ENCODE data around the gene FGF21. TPM values are rescaled to one million over a fixed set of nuclear protein-coding genes. Genes with fewer than 3 reads are reported as not detected.

Gene FGF21
- total RNA-seq, 1 donor from 2014 or later = not detected

GRCh38 chr19:48714759-48715675 lies 40.3 kb upstream of the FGF21 start:
- H3K36me3 ChIP-seq (ENCODE audit: insufficient read depth, low read length) = no peaks in the 10 kb centered on the region
- H3K4me2 ChIP-seq (ENCODE audit: low read length) = peak overlapping the region; percentile 94
- Mint-ChIP-seq H3K27ac (ENCODE audit: unreplicated experiment) (peak overlapping the region; percentile 77), H3K9me3 (ENCODE audit: unreplicated experiment) (no peaks in the 10 kb centered on the region), H3K36me3 (ENCODE audit: low read depth, unreplicated experiment) (peaks cover 7% of the 10 kb centered on the region), H3K4me3 (ENCODE audit: unreplicated experiment) (peak overlapping the region; percentile 83), H3K27me3 (ENCODE audit: low read depth, unreplicated experiment) (no peaks in the 10 kb centered on the region), H3K4me1 (ENCODE audit: low read depth, unreplicated experiment) (peaks cover 3% of the 10 kb centered on the region)
- peaks cover 24% of the 10 kb centered on the region for H3K4me1 ChIP-seq (ENCODE audit: insufficient read depth, low read length)
- FAIRE-seq (no peak), DNase-seq (ENCODE audit: low read depth) (no peak)
- peak overlapping the region; percentile 77 for H2AFZ ChIP-seq (ENCODE audit: low read depth, low read length)
- H4K20me1 ChIP-seq (ENCODE audit: insufficient read depth, low read length) = no peaks in the 10 kb centered on the region
- peak overlapping the region; percentile 56 for H3K27ac ChIP-seq (ENCODE audit: low read depth, low read length)
- H3K9ac ChIP-seq (ENCODE audit: low read length) = peak overlapping the region; percentile 86
- TF ChIP-seq EZH2 (IDR thresholded peaks at IDR 0.05; ENCODE audit: insufficient read depth, low read length) = no peak
- TF ChIP-seq CTCF (IDR thresholded peaks at IDR 0.05; ENCODE audit: insufficient read depth, low read depth, low read length) = no peak
- peak overlapping the region; percentile 62 for H3K4me3 ChIP-seq (ENCODE audit: insufficient read depth, low read depth, low read length)
- no peaks in the 10 kb centered on the region for H3K79me2 ChIP-seq (ENCODE audit: insufficient read depth, low read length)
- H3K27me3 ChIP-seq (ENCODE audit: insufficient read depth, low read length) = no peaks in the 10 kb centered on the region
- H3K9me3 ChIP-seq (ENCODE audit: insufficient read depth, low read depth, low read length) = no peaks in the 10 kb centered on the region

- H3K4me3 ChIP-seq (ENCODE audit: insufficient read depth, low read depth, low read length) = no peak overlapping the region
- no peak overlapping the region for H3K27ac ChIP-seq (ENCODE audit: low read depth, low read length)
- H3K9ac ChIP-seq (ENCODE audit: low read length) = no peak overlapping the region
- peaks cover 3% of the 10 kb centered on the region for H3K4me1 Mint-ChIP-seq (ENCODE audit: low read depth, unreplicated experiment)
- no peaks in the 10 kb centered on the region for H3K9me3 Mint-ChIP-seq (ENCODE audit: unreplicated experiment)
- H3K79me2 ChIP-seq (ENCODE audit: insufficient read depth, low read length) = no peaks in the 10 kb centered on the region
- no peak overlapping the region for H3K4me3 Mint-ChIP-seq (ENCODE audit: unreplicated experiment)
- no peak for DNase-seq (ENCODE audit: low read depth)
- peaks cover 27% of the 10 kb centered on the region for H3K4me1 ChIP-seq (ENCODE audit: insufficient read depth, low read length)
- no peaks in the 10 kb centered on the region for H3K27me3 ChIP-seq (ENCODE audit: insufficient read depth, low read length)
- H3K27ac Mint-ChIP-seq (ENCODE audit: unreplicated experiment) = peak overlapping the region; percentile 62
- no peaks in the 10 kb centered on the region for H4K20me1 ChIP-seq (ENCODE audit: insufficient read depth, low read length)
- H3K36me3 ChIP-seq (ENCODE audit: insufficient read depth, low read length) = no peaks in the 10 kb centered on the region
- TF ChIP-seq CTCF (IDR thresholded peaks at IDR 0.05; ENCODE audit: insufficient read depth, low read depth, low read length) (no peak), EZH2 (IDR thresholded peaks at IDR 0.05; ENCODE audit: insufficient read depth, low read length) (no peak)
- no peak overlapping the region for H2AFZ ChIP-seq (ENCODE audit: low read depth, low read length)
- H3K36me3 Mint-ChIP-seq (ENCODE audit: low read depth, unreplicated experiment) = peaks cover 7% of the 10 kb centered on the region
- H3K4me2 ChIP-seq (ENCODE audit: low read length) = no peak overlapping the region
- no peaks in the 10 kb centered on the region for H3K27me3 Mint-ChIP-seq (ENCODE audit: low read depth, unreplicated experiment)
- H3K9me3 ChIP-seq (ENCODE audit: insufficient read depth, low read depth, low read length) = no peaks in the 10 kb centered on the region
- FAIRE-seq = no peak
Measured at GRCh38 chr19:48715681-48716171, 39.6 kb upstream of the FGF21 start.

Data from astrocyte (in vitro differentiated cells and primary cell).